GM12874 (cell line): ENCODE data around the gene CXXC5.

ENCODE experiments used
- CTCF ChIP-seq: IDR thresholded peaks from 2 replicates; pipeline ENCODE4 v1.5.1; 2011; ENCODE audit warnings: low read depth, mild to moderate bottlenecking, control low read depth, low read length, moderate library complexity; ENCODE audit not compliant: insufficient read depth

CXXC5 gene

GRCh38 chr5:139689631-139690063 is 41.5 kb downstream of the CXXC5 start:
- no peak for TF ChIP-seq CTCF

- TF ChIP-seq CTCF, result peak; percentile 38; the same call in 1 of the 2 replicates
Observed at GRCh38 chr5:139690064-139690802, 42.1 kb downstream of the CXXC5 start.

GRCh38 chr5:139690803-139691629 is 42.9 kb downstream of the CXXC5 start:
- no peak for TF ChIP-seq CTCF

- TF ChIP-seq CTCF, result no peak
Observed at GRCh38 chr5:139692148-139692547, 44.0 kb downstream of the CXXC5 start.

- no peak for TF ChIP-seq CTCF
Observed at GRCh38 chr5:139692679-139693308, 44.6 kb downstream of the CXXC5 start.

- TF ChIP-seq CTCF, result no peak
Observed at GRCh38 chr5:139693676-139694364, 45.7 kb downstream of the CXXC5 start.

- TF ChIP-seq CTCF, result no peak
Observed at GRCh38 chr5:139694556-139695177, 46.5 kb downstream of the CXXC5 start.
